Smooth muscle cell (in vitro differentiated cells): Measurements from ENCODE around the gene GRIA4. TPM values are rescaled to one million over a fixed set of nuclear protein-coding genes. Genes with fewer than 3 reads are reported as not detected.

ENCODE experiments used
- DNase-seq: peaks from one replicate; lab custom pipeline; 2025; ENCODE audit not compliant: unreplicated experiment; lab: John Stamatoyannopoulos, UW
- H2AFZ ChIP-seq: fragments of 200-600 bp; sonication (generic); 2 replicates; pipeline ENCODE4 v1.6.0; 2016; ENCODE audit warnings: antibody characterized with exemption, low read depth, mild to moderate bottlenecking
- H3F3A ChIP-seq: fragments of 200-600 bp; sonication (generic); 2 replicates; pipeline ENCODE4 v1.6.0; 2017; ENCODE audit warnings: antibody characterized with exemption, low read depth
- H3K27ac ChIP-seq: fragments of 200-600 bp; sonication (generic); 2 replicates; pipeline ENCODE4 v1.5.1; 2016; ENCODE audit warnings: low read depth, mild to moderate bottlenecking
- H3K27me3 ChIP-seq: fragments of 200-600 bp; sonication (generic); 2 replicates; pipeline ENCODE4 v1.6.1; 2016; ENCODE audit warnings: low read depth, mild to moderate bottlenecking
- H3K36me3 ChIP-seq: fragments of 200-600 bp; sonication (generic); 2 replicates; pipeline ENCODE4 v1.5.1; 2016; ENCODE audit warnings: low read depth
- H3K4me1 ChIP-seq: fragments of 200-600 bp; sonication (generic); 2 replicates; pipeline ENCODE4 v1.5.1; 2016; ENCODE audit warnings: low read depth
- H3K4me2 ChIP-seq: fragments of 200-600 bp; sonication (generic); 2 replicates; pipeline ENCODE4 v1.6.0; 2016; ENCODE audit warnings: mild to moderate bottlenecking
- H3K4me3 ChIP-seq: fragments of 200-600 bp; sonication (generic); 2 replicates; pipeline ENCODE4 v1.5.1; 2016; ENCODE audit warnings: mild to moderate bottlenecking
- H3K79me2 ChIP-seq: fragments of 200-600 bp; sonication (generic); 2 replicates; pipeline ENCODE4 v1.6.0; 2016; ENCODE audit warnings: low read depth, mild to moderate bottlenecking
- H3K9ac ChIP-seq: fragments of 200-600 bp; sonication (generic); 2 replicates; pipeline ENCODE4 v1.6.0; 2016; ENCODE audit warnings: low read depth
- H3K9me3 ChIP-seq: fragments of 200-600 bp; sonication (generic); replicated peaks from 2 replicates; pipeline ENCODE4 v1.5.1; 2016; ENCODE audit warnings: low read depth
- H4K20me1 ChIP-seq: fragments of 200-600 bp; sonication (generic); 2 replicates; pipeline ENCODE4 v1.6.0; 2016; ENCODE audit warnings: low read depth
- WGBS: methylation state at CpG from one replicate; pipeline ENCODE4 v1.1.7; 2016; ENCODE audit warnings: low lambda C conversion rate; 5-methylcytosine and 5-hydroxymethylcytosine counted together
- polyA plus RNA-seq: library from polyadenylated mRNA; unstranded; fragments of >200 nt; fragmentation: Nextera tagmentation; extraction: Ambion mirVana; gene quantifications from 2 replicates; pipeline ENCODE4 v1.2.1, GENCODE V29; 2016
- total RNA-seq: library from RNA; depleted of rRNA; stranded (reverse); fragments of >200 nt; gene quantifications from 2 replicates; pipeline ENCODE4 v1.2.3, GENCODE V29; 2014
- TF ChIP-seq, protein P1 (sequence below): fragments of 200-600 bp; sonication (generic); IDR thresholded peaks from 2 replicates; pipeline ENCODE4 v1.5.1; 2017; ENCODE audit warnings: borderline replicate concordance, mild to moderate bottlenecking, antibody characterized with exemption; ENCODE audit not compliant: insufficient read depth, poor library complexity, severe bottlenecking

Gene GRIA4
- total and polyA plus RNA-seq, 2 experiments from 2014 or later = 3.1 TPM; not detected in 1

DNA sequence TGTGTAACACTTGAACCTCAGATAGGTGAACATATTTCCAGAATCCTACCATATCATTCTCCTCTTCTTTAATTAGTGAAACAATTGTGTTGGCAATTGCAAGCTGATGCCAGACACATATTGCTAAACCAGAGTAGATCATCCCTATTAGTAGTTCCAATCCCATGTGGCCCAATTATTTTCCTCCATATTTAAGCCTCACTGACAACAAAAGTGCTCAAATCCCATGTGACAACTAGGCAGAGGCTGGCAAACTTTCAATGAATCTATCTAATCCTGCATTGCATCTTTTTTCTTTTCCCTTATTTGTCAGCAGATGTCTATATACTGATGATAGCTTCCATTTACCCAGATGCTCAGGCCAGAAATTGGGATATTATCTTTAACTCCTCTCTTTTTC is 90.4 kb downstream of the GRIA4 start:
- Histone ChIP-seq H3K4me2 (no peak overlapping the region), H3F3A (no peaks in the 10 kb centered on the region), H3K36me3 (no peaks in the 10 kb centered on the region), H3K79me2 (no peaks in the 10 kb centered on the region), H3K9me3 (no peaks in the 10 kb centered on the region), H3K4me1 (no peaks in the 10 kb centered on the region), H3K9ac (no peak overlapping the region), H3K27ac (no peak overlapping the region), H2AFZ (no peak overlapping the region), H4K20me1 (no peaks in the 10 kb centered on the region), H3K27me3 (peaks cover 2% of the 10 kb centered on the region), H3K4me3 (no peak overlapping the region)
- TF ChIP-seq, protein P1, sequence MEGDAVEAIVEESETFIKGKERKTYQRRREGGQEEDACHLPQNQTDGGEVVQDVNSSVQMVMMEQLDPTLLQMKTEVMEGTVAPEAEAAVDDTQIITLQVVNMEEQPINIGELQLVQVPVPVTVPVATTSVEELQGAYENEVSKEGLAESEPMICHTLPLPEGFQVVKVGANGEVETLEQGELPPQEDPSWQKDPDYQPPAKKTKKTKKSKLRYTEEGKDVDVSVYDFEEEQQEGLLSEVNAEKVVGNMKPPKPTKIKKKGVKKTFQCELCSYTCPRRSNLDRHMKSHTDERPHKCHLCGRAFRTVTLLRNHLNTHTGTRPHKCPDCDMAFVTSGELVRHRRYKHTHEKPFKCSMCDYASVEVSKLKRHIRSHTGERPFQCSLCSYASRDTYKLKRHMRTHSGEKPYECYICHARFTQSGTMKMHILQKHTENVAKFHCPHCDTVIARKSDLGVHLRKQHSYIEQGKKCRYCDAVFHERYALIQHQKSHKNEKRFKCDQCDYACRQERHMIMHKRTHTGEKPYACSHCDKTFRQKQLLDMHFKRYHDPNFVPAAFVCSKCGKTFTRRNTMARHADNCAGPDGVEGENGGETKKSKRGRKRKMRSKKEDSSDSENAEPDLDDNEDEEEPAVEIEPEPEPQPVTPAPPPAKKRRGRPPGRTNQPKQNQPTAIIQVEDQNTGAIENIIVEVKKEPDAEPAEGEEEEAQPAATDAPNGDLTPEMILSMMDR = no peak
- DNase-seq = no peak

DNA sequence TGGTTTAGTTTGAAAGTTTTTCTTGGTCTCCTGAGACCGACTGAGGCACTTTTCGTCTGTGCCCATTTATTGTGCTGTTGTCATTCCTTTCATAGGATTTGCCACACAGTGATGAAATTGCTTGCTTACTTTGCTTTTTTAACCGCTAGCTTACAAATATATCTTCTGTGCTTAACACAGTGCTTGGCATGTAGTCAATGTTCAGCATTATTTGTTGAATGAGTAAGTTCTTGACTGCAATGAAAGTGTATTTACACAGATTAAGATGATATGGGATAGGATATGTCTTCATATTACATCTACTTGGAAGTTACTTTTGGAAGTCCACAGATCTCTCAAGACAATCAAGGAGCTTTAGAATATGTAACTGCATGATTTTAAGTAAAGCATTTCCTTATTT is 91.2 kb downstream of the GRIA4 start:
- TF ChIP-seq, protein P1 = no peak
- H3K79me2 ChIP-seq = no peaks in the 10 kb centered on the region
- DNase-seq = no peak
- no peak overlapping the region for H3K9ac ChIP-seq
- H3K4me1 ChIP-seq = no peaks in the 10 kb centered on the region
- no peaks in the 10 kb centered on the region for H3K36me3 ChIP-seq
- no peak overlapping the region for H3K4me2 ChIP-seq
- 92% methylated on average over 3 of the region's 3 CpGs for WGBS
- peaks cover 6% of the 10 kb centered on the region for H3K27me3 ChIP-seq
- no peak overlapping the region for H2AFZ ChIP-seq
- no peak overlapping the region for H3K4me3 ChIP-seq
- no peak overlapping the region for H3K27ac ChIP-seq
- H4K20me1 ChIP-seq = no peaks in the 10 kb centered on the region
- no peaks in the 10 kb centered on the region for H3K9me3 ChIP-seq
- H3F3A ChIP-seq = no peaks in the 10 kb centered on the region

DNA sequence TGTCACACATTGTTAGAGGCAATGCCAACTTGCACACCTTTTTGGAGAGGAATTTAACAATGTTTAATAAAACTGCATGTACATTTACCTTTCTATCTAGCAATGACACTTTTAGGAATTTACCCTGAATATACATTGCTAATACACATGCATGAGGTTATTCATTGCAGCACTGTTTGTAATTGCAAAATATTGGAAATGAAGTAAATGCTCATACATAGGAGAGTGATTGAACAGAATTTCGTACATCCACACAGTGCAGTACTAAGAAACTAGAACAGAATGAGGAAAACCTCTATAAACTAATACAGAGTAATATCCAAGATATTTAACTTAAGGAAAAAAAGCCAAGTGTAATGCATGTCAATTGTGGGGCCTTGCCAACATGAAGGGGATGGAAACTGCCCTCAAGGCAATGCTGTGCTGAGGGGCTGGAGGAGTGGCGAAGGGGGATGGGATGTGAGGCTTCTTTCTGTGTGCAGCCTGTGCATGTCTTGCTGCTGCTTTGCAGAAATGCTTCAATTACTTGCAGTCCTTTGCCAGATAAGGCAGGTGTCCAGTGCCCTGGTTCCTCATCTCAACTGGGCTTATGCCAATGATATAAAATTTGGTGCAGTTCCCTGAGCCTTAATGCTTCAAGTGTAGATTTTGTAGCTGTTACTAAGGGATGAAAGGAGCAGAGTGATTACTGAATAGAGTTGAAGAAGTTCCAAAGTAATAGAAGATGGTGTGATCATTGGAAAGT is 96.1 kb downstream of the GRIA4 start:
- TF ChIP-seq, protein P1 = no peak
- Histone ChIP-seq H3K4me3 (no peak overlapping the region), H3K9ac (no peak overlapping the region), H3K4me1 (no peaks in the 10 kb centered on the region), H3K9me3 (no peaks in the 10 kb centered on the region), H3K27ac (no peak overlapping the region), H3K36me3 (no peaks in the 10 kb centered on the region), H3K79me2 (no peaks in the 10 kb centered on the region), H2AFZ (no peak overlapping the region), H3K4me2 (no peak overlapping the region), H4K20me1 (no peaks in the 10 kb centered on the region), H3K27me3 (peaks cover 15% of the 10 kb centered on the region), H3F3A (no peaks in the 10 kb centered on the region)
- DNase-seq = no peak
- WGBS = 89% methylated on average over 2 of the region's 2 CpGs

DNA sequence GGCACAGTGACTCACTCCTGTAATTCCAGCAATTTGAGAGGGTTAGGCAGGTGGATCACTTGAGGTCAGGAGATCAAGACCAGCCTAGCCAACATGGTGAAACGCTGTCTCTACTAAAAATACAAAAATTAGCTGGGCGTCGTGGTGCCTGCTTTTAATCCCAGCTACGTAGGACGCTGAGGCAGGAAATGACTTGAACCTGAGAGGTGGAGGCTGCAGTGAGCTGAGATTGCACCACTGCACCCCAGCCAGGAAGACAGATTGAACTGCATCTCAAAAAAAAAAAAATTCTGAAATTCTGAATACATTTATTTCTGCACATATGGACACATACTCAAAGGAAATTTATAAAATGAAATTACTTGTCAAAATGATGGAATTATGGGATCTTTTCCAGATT is 103.2 kb downstream of the GRIA4 start:
- DNase-seq = no peak
- no peaks in the 10 kb centered on the region for H4K20me1 ChIP-seq
- H3K36me3 ChIP-seq = no peaks in the 10 kb centered on the region
- H3K9ac ChIP-seq = no peak overlapping the region
- no peaks in the 10 kb centered on the region for H3K27me3 ChIP-seq
- no peak overlapping the region for H3K4me2 ChIP-seq
- no peaks in the 10 kb centered on the region for H3K9me3 ChIP-seq
- H2AFZ ChIP-seq = no peak overlapping the region
- H3K27ac ChIP-seq = no peak overlapping the region
- H3K4me1 ChIP-seq = no peaks in the 10 kb centered on the region
- WGBS = 75% methylated on average over 5 of the region's 5 CpGs
- H3K79me2 ChIP-seq = no peaks in the 10 kb centered on the region
- TF ChIP-seq, protein P1 = no peak
- no peak overlapping the region for H3K4me3 ChIP-seq
- H3F3A ChIP-seq = no peaks in the 10 kb centered on the region
